K562 (cell line): ENCODE measurements around the gene TMEM107. TPM values are rescaled to one million over a fixed set of nuclear protein-coding genes. Genes with fewer than 3 reads are reported as not detected.

ENCODE experiments used
- ARNT ChIP-seq, 2 experiments: fragments of 450-650 bp; IDR thresholded peaks; 2 replicates each; pipeline ENCODE4 v1.6.1; 2016; ENCODE audit warnings: mild to moderate bottlenecking in 1 of 2
- ATF7 ChIP-seq: fragments of 450-650 bp; IDR thresholded peaks from 2 replicates; pipeline ENCODE4 v1.7.1; 2014; ENCODE audit warnings: mild to moderate bottlenecking, moderate library complexity
- CBFA2T3 ChIP-seq: fragments of 450-650 bp; IDR thresholded peaks from 2 replicates; pipeline ENCODE4 v1.6.1; 2017
- CCAR2 ChIP-seq: fragments of 200-400 bp; formaldehyde crosslinking; IDR thresholded peaks from 2 replicates; pipeline ENCODE4 v1.6.1; 2017; ENCODE audit warnings: mild to moderate bottlenecking, low read depth, low read length
- HMGXB4 ChIP-seq: sonication (generic); formaldehyde crosslinking; IDR thresholded peaks from 2 replicates; pipeline ENCODE4 v1.8.1; 2023; ENCODE audit warnings: mild to moderate bottlenecking, missing genetic modification reagents
- MAFF ChIP-seq: IDR thresholded peaks from 2 replicates; pipeline ENCODE4 v1.6.1; 2012; ENCODE audit warnings: low read length, improper control_type of control experiment
- MED1 ChIP-seq: sonication (generic); formaldehyde crosslinking; IDR thresholded peaks from 2 replicates; pipeline ENCODE4 v1.8.1; 2023; ENCODE audit warnings: missing genetic modification reagents, borderline replicate concordance
- NR3C1 ChIP-seq: sonication (generic); formaldehyde crosslinking; IDR thresholded peaks from 2 replicates; pipeline ENCODE4 v1.8.1; 2022; ENCODE audit warnings: missing genetic modification reagents
- POU5F1 ChIP-seq: fragments of 150-350 bp; IDR thresholded peaks from 2 replicates; pipeline ENCODE4 v1.6.1; 2014; ENCODE audit warnings: borderline replicate concordance, low read length, low read depth, mild to moderate bottlenecking; ENCODE audit not compliant: partially characterized antibody
- RBFOX2 ChIP-seq: fragments of 200-400 bp; formaldehyde crosslinking; IDR thresholded peaks from 2 replicates; pipeline ENCODE4 v1.6.1; 2017; ENCODE audit warnings: low read depth, mild to moderate bottlenecking, low read length, moderate library complexity
- RBM17 ChIP-seq: fragments of 200-400 bp; formaldehyde crosslinking; IDR thresholded peaks from 2 replicates; pipeline ENCODE4 v1.6.1; 2017; ENCODE audit warnings: low read depth, mild to moderate bottlenecking, low read length, borderline replicate concordance
- RBM25 ChIP-seq: fragments of 200-400 bp; formaldehyde crosslinking; IDR thresholded peaks from 2 replicates; pipeline ENCODE4 v1.6.1; 2018; ENCODE audit warnings: low read length, low read depth, moderate library complexity; ENCODE audit not compliant: severe bottlenecking
- RBM39 ChIP-seq: fragments of 200-400 bp; formaldehyde crosslinking; optimal IDR thresholded peaks from 2 replicates; pipeline ENCODE3; 2018; ENCODE audit warnings: low read depth, low read length
- SLC30A9 ChIP-seq: fragments of 250-450 bp; sonication (Bioruptor Pico); IDR thresholded peaks from 2 replicates; pipeline ENCODE4 v1.8.0; 2022; ENCODE audit warnings: mild to moderate bottlenecking, moderate library complexity
- SMAD2 ChIP-seq: fragments of 150-350 bp; IDR thresholded peaks from 2 replicates; pipeline ENCODE4 v1.6.1; 2014; ENCODE audit warnings: low read depth, mild to moderate bottlenecking, low read length
- SMARCA4 ChIP-seq: fragments of 450-650 bp; IDR thresholded peaks from 2 replicates; pipeline ENCODE4 v1.6.1; 2016
- SMARCB1 ChIP-seq: IDR thresholded peaks from 2 replicates; pipeline ENCODE4 v1.6.1; 2011; ENCODE audit warnings: improper control_type of control experiment, low read depth; ENCODE audit not compliant: insufficient read length
- TAF1 ChIP-seq: IDR thresholded peaks from 2 replicates; pipeline ENCODE4 v1.6.1; 2011; ENCODE audit warnings: mild to moderate bottlenecking, low read length, moderate library complexity; ENCODE audit not compliant: insufficient read depth, control insufficient read depth, severe bottlenecking; ENCODE audit errors: extremely low read depth
- THRB ChIP-seq: fragments of 450-650 bp; formaldehyde crosslinking; conservative IDR thresholded peaks from 2 replicates; pipeline ENCODE4 v1.4.0; 2022; ENCODE audit warnings: mild to moderate bottlenecking, missing genetic modification characterization
- ZFP30 ChIP-seq: fragments of 250-450 bp; sonication (Bioruptor Pico); IDR thresholded peaks from 2 replicates; pipeline ENCODE4 v1.8.0; 2022; ENCODE audit warnings: moderate library complexity, mild to moderate bottlenecking, inconsistent platforms, borderline replicate concordance
- ZMIZ1 ChIP-seq, 2 experiments: fragments of 150-350 bp in 1 of 2; IDR thresholded peaks; 2 replicates each; pipeline ENCODE4 v1.6.1; 2012 to 2016; ENCODE audit warnings: low read depth in 2 of 2, low read length in 2 of 2, mild to moderate bottlenecking in 1 of 2, moderate library complexity in 1 of 2
- ZNF583 ChIP-seq: fragments of 250-450 bp; sonication (Bioruptor Pico); IDR thresholded peaks from 2 replicates; pipeline ENCODE4 v1.4.0; 2020
- ZNF584 ChIP-seq: fragments of 200-800 bp; sonication (Bioruptor generic); IDR thresholded peaks from 2 replicates; pipeline ENCODE4 v1.6.1; 2016; ENCODE audit warnings: low read depth, mild to moderate bottlenecking, missing genetic modification characterization, missing compliant biosample characterization
- ZNF778 ChIP-seq: fragments of 450-650 bp; formaldehyde crosslinking; IDR thresholded peaks from 2 replicates; pipeline ENCODE4 v1.4.0; 2020; ENCODE audit warnings: mild to moderate bottlenecking, moderate library complexity
- polyA plus RNA-seq, 8 experiments: library from polyadenylated mRNA; depleted of rRNA in 4 of 8; stranded (reverse) in 5 of 8; unstranded in 3 of 8; fragments of >200 nt; fragmentation: Nextera tagmentation in 2 of 8; fragmentation: Illumina TruSeq in 1 of 8; extraction: Ambion mirVana in 2 of 8; extraction: Trizol in 1 of 8; gene quantifications; 2 replicates each; pipeline versions ENCODE4 v1.2.1 to v1.2.3, GENCODE V29; 2011 to 2014; ENCODE audit warnings: inconsistent platforms in 1 of 8, missing spikeins in 1 of 8
- total RNA-seq, 7 experiments: library from RNA; depleted of rRNA in 6 of 7; stranded (reverse); fragments of >200 nt in 6 of 7; fragmentation: Illumina TruSeq in 2 of 7; extraction: Trizol in 2 of 7; gene quantifications; 2 replicates each; pipeline versions ENCODE4 v1.2.1 to v1.2.3, GENCODE V29; 2011 to 2021; ENCODE audit warnings: low replicate concordance in 1 of 7

TMEM107 gene
- total and polyA plus RNA-seq, 9 of the 15 experiments (the other 6 are each of a cell fraction or from before 2014, with no cell fraction given) = 7.1 to 26.2 (median 16.9) TPM

GRCh38 chr17:8222630-8223355 is 46.6 kb upstream of the TMEM107 start (continued):
- TF ChIP-seq RBM25 (no peak), ARNT (IDR thresholded peaks at IDR 0.05) (peak; percentile 58 to 78; a peak in 3 of 4 replicates), SLC30A9 (CRISPR knock-in tag) (no peak), MAFF (no peak), RBM39 (no peak), SMAD2 (no peak), SMARCA4 (no peak), MED1 (CRISPR knock-in tag) (no peak), ZNF778 (CRISPR knock-in tag) (no peak), RBM17 (no peak), ZNF583 (no peak), SMARCB1 (no peak), THRB (CRISPR knock-in tag) (no peak), ATF7 (peak; percentile 46; the same call in 1 of the 2 replicates), RBFOX2 (peak; percentile 73), TAF1 (peak; percentile 15), ZNF584 (CRISPR knock-in tag) (no peak), ZFP30 (CRISPR knock-in tag) (no peak), ZMIZ1 (IDR thresholded peaks at IDR 0.05; ENCODE audit: low read depth in 2 of 2, low read length in 2 of 2) (no peak), CBFA2T3 (no peak), NR3C1 (no peak), HMGXB4 (CRISPR knock-in tag) (peak; percentile 98), CCAR2 (no peak), POU5F1 (no peak)
